Natural killer cell (primary cell): Measurements from ENCODE around the gene PSEN1. TPM values are rescaled to one million over a fixed set of nuclear protein-coding genes. Genes with fewer than 3 reads are reported as not detected.

Experiments
- ATAC-seq, 3 donors: fragments of 150-1000 bp in 2 of 3; fragments of 200-7000 bp in 1 of 3; cut with Tn5 transposase; 1 replicate in 1 of 3; 2 replicates in 2 of 3; pipeline ENCODE4 v1.10.0; 2021; ENCODE audit warnings: mild to moderate bottlenecking in 2 of 3, moderate library complexity in 2 of 3
- DNase-seq, 2 donors: peaks; one replicate each; pipeline versions ENCODE4 v3.0.0 to v3.0.0-alpha.2; 2013 to 2021; ENCODE audit warnings: mixed read lengths in 1 of 2
- H3K27ac ChIP-seq: one replicate; pipeline ENCODE4 v1.5.1; 2013; ENCODE audit warnings: mild to moderate bottlenecking, low read length
- H3K27me3 ChIP-seq: one replicate; pipeline ENCODE4 v1.6.1; 2013; ENCODE audit warnings: low read length; ENCODE audit not compliant: control insufficient read depth, insufficient read depth
- H3K36me3 ChIP-seq: one replicate; pipeline ENCODE4 v1.6.1; 2013; ENCODE audit warnings: low read length; ENCODE audit not compliant: control insufficient read depth, insufficient read depth
- H3K4me1 ChIP-seq: one replicate; pipeline ENCODE4 v1.6.1; 2013; ENCODE audit warnings: low read length; ENCODE audit not compliant: control insufficient read depth, insufficient read depth
- H3K4me3 ChIP-seq: one replicate; pipeline ENCODE4 v1.5.1; 2013; ENCODE audit warnings: low read length
- H3K9me3 ChIP-seq: one replicate; pipeline ENCODE4 v1.6.1; 2013; ENCODE audit warnings: low read length; ENCODE audit not compliant: control insufficient read depth, insufficient read depth
- H3K27ac Mint-ChIP-seq, 2 donors: one replicate each; pipeline ENCODE4 v1.8.0; 2022; ENCODE audit warnings: mild to moderate bottlenecking in 2 of 2, mixed read lengths in 2 of 2, moderate library complexity in 1 of 2
- H3K27me3 Mint-ChIP-seq, 2 donors: one replicate each; pipeline ENCODE4 v1.8.0; 2022; ENCODE audit warnings: low read depth in 2 of 2, mixed read lengths in 2 of 2
- H3K36me3 Mint-ChIP-seq: one replicate; pipeline ENCODE4 v1.8.0; 2022; ENCODE audit warnings: mixed read lengths
- H3K4me1 Mint-ChIP-seq, 2 donors: one replicate each; pipeline ENCODE4 v1.8.0; 2022; ENCODE audit warnings: mixed read lengths in 2 of 2
- H3K4me3 Mint-ChIP-seq: one replicate; pipeline ENCODE4 v1.8.0; 2022; ENCODE audit warnings: mild to moderate bottlenecking, moderate library complexity, mixed read lengths
- H3K9me3 Mint-ChIP-seq, 2 donors: one replicate each; pipeline ENCODE4 v1.8.0; 2022; ENCODE audit warnings: mixed read lengths in 2 of 2
- CTCF ChIP-seq: fragments of 200-600 bp; IDR thresholded peaks from one replicate; pipeline ENCODE4 v1.8.0; 2022; ENCODE audit warnings: antibody characterized with exemption
- WGBS: methylation state at CpG from one replicate; pipeline ENCODE4 v1.1.7; 2013; ENCODE audit warnings: missing lambda C conversion rate; ENCODE audit not compliant: insufficient coverage; 5-methylcytosine and 5-hydroxymethylcytosine counted together
- intact Hi-C: fragments of 100-400 bp; cut with micrococcal nuclease; formaldehyde crosslinking; loops from one replicate; pipeline ENCODE4 v1.14.2; 2022
- total RNA-seq, 4 donors: library from RNA; stranded (reverse); fragments of 120-200 nt in 1 of 4; gene quantifications; one replicate each; pipeline versions ENCODE4 v1.2.3 to v1.2.4, GENCODE V29; 2013 to 2022

The PSEN1 gene
- total RNA-seq, 3 donors from 2014 or later (not counting 1 experiment from before 2014, with no cell fraction given): 47.1 to 62.6 (median 55.2) TPM

- H3K4me1 ChIP-seq: peaks cover 22% of the 10 kb centered on the region
- WGBS: 100% methylated on average over 1 of the region's 1 CpG
- no peak for TF ChIP-seq CTCF
- no peak overlapping the region for H3K27ac Mint-ChIP-seq
- H3K9me3 Mint-ChIP-seq: no peaks in the 10 kb centered on the region
- no peak overlapping the region for H3K27ac ChIP-seq
- DNase-seq (no peak), ATAC-seq (no peak)
- intact Hi-C loops: no loop called here
- peaks cover 14 to 18% of the 10 kb centered on the region in 2 donors for H3K27me3 Mint-ChIP-seq
- no peaks in the 10 kb centered on the region for H3K36me3 ChIP-seq
- H3K9me3 ChIP-seq: no peaks in the 10 kb centered on the region
- H3K36me3 Mint-ChIP-seq: no peaks in the 10 kb centered on the region
- H3K4me3 Mint-ChIP-seq: no peak overlapping the region
- H3K27me3 ChIP-seq: peaks cover 13% of the 10 kb centered on the region
- no peak overlapping the region for H3K4me3 ChIP-seq
- peaks cover 14 to 23% of the 10 kb centered on the region in 2 donors for H3K4me1 Mint-ChIP-seq
Observed at GRCh38 chr14:73249108-73249507, 112.8 kb downstream of the PSEN1 start.

- H3K36me3 ChIP-seq: no peaks in the 10 kb centered on the region
- WGBS: 84% methylated on average over 10 of the region's 13 CpGs
- intact Hi-C loops: no loop called here
- Mint-ChIP-seq H3K4me3 (no peak overlapping the region), H3K9me3 (no peaks in the 10 kb centered on the region), H3K27me3 (peaks cover 10 to 12% of the 10 kb centered on the region in 2 donors), H3K27ac (no peak overlapping the region), H3K4me1 (peaks cover 14 to 23% of the 10 kb centered on the region in 2 donors), H3K36me3 (no peaks in the 10 kb centered on the region)
- DNase-seq (no peak), ATAC-seq (no peak)
- no peak for TF ChIP-seq CTCF
- H3K4me1 ChIP-seq: peaks cover 22% of the 10 kb centered on the region
- H3K4me3 ChIP-seq: no peak overlapping the region
- no peaks in the 10 kb centered on the region for H3K9me3 ChIP-seq
- H3K27ac ChIP-seq: no peak overlapping the region
- H3K27me3 ChIP-seq: peaks cover 8% of the 10 kb centered on the region
Observed at GRCh38 chr14:73249564-73250316, 113.4 kb downstream of the PSEN1 start.

GRCh38 chr14:73250317-73250713 lies 114.0 kb downstream of the PSEN1 start:
- Mint-ChIP-seq H3K27ac (no peak overlapping the region), H3K27me3 (peaks cover 7% of the 10 kb centered on the region in 2 donors), H3K4me1 (peaks cover 14 to 17% of the 10 kb centered on the region in 2 donors), H3K9me3 (no peaks in the 10 kb centered on the region), H3K36me3 (no peaks in the 10 kb centered on the region), H3K4me3 (no peak overlapping the region)
- Histone ChIP-seq H3K4me1 (peaks cover 20% of the 10 kb centered on the region), H3K27ac (no peak overlapping the region), H3K36me3 (no peaks in the 10 kb centered on the region), H3K4me3 (no peak overlapping the region), H3K9me3 (no peaks in the 10 kb centered on the region), H3K27me3 (peaks cover 3% of the 10 kb centered on the region)
- no peak for TF ChIP-seq CTCF
- intact Hi-C loops: no loop called here
- ATAC-seq (no peak), DNase-seq (no peak)
- 92% methylated on average over 10 of the region's 11 CpGs for WGBS
